Liver (tissue), 9 donors: ENCODE data around the gene PPFIBP2. TPM values are rescaled to one million over a fixed set of nuclear protein-coding genes. Genes with fewer than 3 reads are reported as not detected.

ENCODE experiments used
- DNase-seq: peaks from one replicate; pipeline ENCODE4 v3.0.0-alpha.2; 2017; ENCODE audit warnings: low spot score
- H3K27ac ChIP-seq, 2 donors: one replicate each; pipeline ENCODE4 v1.7.0; 2013; ENCODE audit warnings: inconsistent platforms in 2 of 2, low read length in 2 of 2, control low read depth in 1 of 2, low read depth in 1 of 2, mild to moderate bottlenecking in 1 of 2
- H3K27me3 ChIP-seq, 4 donors: one replicate each; pipeline versions ENCODE4 v1.6.1 to v1.7.0; 2013; ENCODE audit warnings: low read length in 3 of 4, inconsistent platforms in 1 of 4, mild to moderate bottlenecking in 1 of 4, moderate library complexity in 1 of 4; ENCODE audit not compliant: control insufficient read depth in 4 of 4, insufficient read depth in 4 of 4
- H3K36me3 ChIP-seq, 4 donors: one replicate each; pipeline versions ENCODE4 v1.6.1 to v1.7.0; 2013; ENCODE audit warnings: low read length in 3 of 4, mild to moderate bottlenecking in 3 of 4, low read depth in 1 of 4, moderate library complexity in 1 of 4; ENCODE audit not compliant: control insufficient read depth in 4 of 4, insufficient read depth in 3 of 4
- H3K4me1 ChIP-seq, 4 donors: one replicate each; pipeline versions ENCODE4 v1.6.1 to v1.7.0; 2013; ENCODE audit warnings: low read length in 3 of 4, mild to moderate bottlenecking in 3 of 4, moderate library complexity in 1 of 4; ENCODE audit not compliant: control insufficient read depth in 4 of 4, insufficient read depth in 4 of 4
- H3K4me3 ChIP-seq, 3 donors: one replicate each; pipeline versions ENCODE4 v1.6.1 to v1.7.0; 2013; ENCODE audit warnings: low read length in 3 of 3, control low read depth in 1 of 3, low read depth in 1 of 3, mild to moderate bottlenecking in 1 of 3
- H3K9ac ChIP-seq, 2 donors: one replicate each; pipeline ENCODE4 v1.7.0; 2013; ENCODE audit warnings: low read length in 2 of 2, mild to moderate bottlenecking in 2 of 2, moderate library complexity in 2 of 2, control low read depth in 1 of 2, low read depth in 1 of 2
- H3K9me3 ChIP-seq, 4 donors: one replicate each; pipeline versions ENCODE4 v1.6.1 to v1.7.0; 2013; ENCODE audit warnings: low read length in 3 of 4; ENCODE audit not compliant: control insufficient read depth in 4 of 4
- ATF3 ChIP-seq: IDR thresholded peaks from 2 replicates; pipeline ENCODE4 v1.6.1; 2016; ENCODE audit warnings: antibody characterized with exemption
- CTCF ChIP-seq: fragments of 150-350 bp; IDR thresholded peaks from 2 replicates; pipeline ENCODE4 v1.5.1; 2017; ENCODE audit warnings: improper control_type of control experiment, low read depth, low read length; ENCODE audit not compliant: missing input control
- EGR1 ChIP-seq, 2 donors: IDR thresholded peaks; 2 replicates each; pipeline ENCODE4 v1.6.1; 2016 to 2018; ENCODE audit warnings: antibody characterized with exemption in 2 of 2, low read depth in 2 of 2
- FOXA1 ChIP-seq: IDR thresholded peaks from 2 replicates; pipeline ENCODE4 v1.6.1; 2016; ENCODE audit warnings: antibody characterized with exemption
- FOXA2 ChIP-seq: IDR thresholded peaks from 2 replicates; pipeline ENCODE4 v1.6.1; 2016; ENCODE audit warnings: antibody characterized with exemption
- HNF4G ChIP-seq: IDR thresholded peaks from 2 replicates; pipeline ENCODE4 v1.6.1; 2016; ENCODE audit warnings: antibody characterized with exemption
- JUND ChIP-seq, 2 donors: IDR thresholded peaks; 2 replicates each; pipeline ENCODE4 v1.6.1; 2016; ENCODE audit warnings: antibody characterized with exemption in 2 of 2
- MAX ChIP-seq: IDR thresholded peaks from 2 replicates; pipeline ENCODE4 v1.6.1; 2016; ENCODE audit warnings: antibody characterized with exemption
- RAD21 ChIP-seq, 2 donors: IDR thresholded peaks; 2 replicates each; pipeline ENCODE4 v1.6.1; 2016; ENCODE audit warnings: antibody characterized with exemption in 2 of 2, mild to moderate bottlenecking in 2 of 2
- SP1 ChIP-seq: IDR thresholded peaks from 2 replicates; pipeline ENCODE4 v1.6.1; 2018; ENCODE audit warnings: antibody characterized with exemption, mild to moderate bottlenecking
- ZBTB33 ChIP-seq: IDR thresholded peaks from 2 replicates; pipeline ENCODE4 v1.6.1; 2016; ENCODE audit warnings: antibody characterized with exemption
- WGBS: extraction: QIAGEN DNeasy Blood & Tissue Kit; methylation state at CpG from one replicate; pipeline ENCODE4 v1.1.7; 2013; 5-methylcytosine and 5-hydroxymethylcytosine counted together
- polyA plus RNA-seq, 2 donors: library from polyadenylated mRNA; stranded (reverse) in 1 of 2; unstranded in 1 of 2; fragments of 200-250 nt in 1 of 2; fragments of >200 nt in 1 of 2; fragmentation: Nextera tagmentation in 1 of 2; extraction: Ambion mirVana in 1 of 2; gene quantifications; one replicate each; pipeline versions ENCODE4 v1.2.1 to v1.2.3, GENCODE V29; 2013 to 2015
- total RNA-seq, 2 donors: library from RNA; depleted of rRNA; stranded (reverse); fragments of >200 nt; gene quantifications; one replicate each; pipeline ENCODE4 v1.2.3, GENCODE V29; 2014
- TF ChIP-seq, protein P1 (sequence below): IDR thresholded peaks from 2 replicates; pipeline ENCODE4 v1.6.1; 2016; ENCODE audit warnings: antibody characterized with exemption, mild to moderate bottlenecking
- donor health status: healthy.
- donor health status: healthy.
- donor health status: healthy.
- donor health status: healthy.
- donor health status: healthy.

Gene PPFIBP2
- total and polyA plus RNA-seq, 4 donors, result 19.6 to 80.0 (median 23.2) TPM

GRCh38 chr11:7543302-7543701 is 29.5 kb downstream of the PPFIBP2 start:
- no peak for DNase-seq
- WGBS, result 95% methylated on average over 1 of the region's 1 CpG

DNA sequence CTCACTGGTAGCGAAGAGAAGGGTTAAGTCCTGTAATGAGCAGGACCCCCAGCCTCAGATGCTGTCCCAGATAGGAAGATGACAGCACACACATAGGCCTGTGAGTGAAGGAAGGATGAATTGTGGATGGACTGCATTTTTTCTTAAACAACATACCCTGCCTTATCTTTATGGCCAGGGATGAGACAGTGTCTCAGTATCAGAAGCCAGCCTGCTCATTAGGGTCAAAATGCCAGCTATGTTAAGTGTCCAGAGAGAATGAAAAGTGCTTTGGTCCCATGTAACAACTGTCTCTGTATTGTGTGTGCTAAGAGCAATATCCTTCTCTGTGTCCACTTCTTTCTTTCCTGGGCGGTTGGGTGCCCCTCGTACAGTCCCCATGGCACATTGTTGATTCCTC is 30.2 kb downstream of the PPFIBP2 start:
- Histone ChIP-seq H3K9me3 (no peaks in the 10 kb centered on the region), H3K4me1 (peaks cover 0 to 4% (median 0%) of the 10 kb centered on the region in 4 donors), H3K27ac (no peak overlapping the region), H3K27me3 (no peaks in the 10 kb centered on the region), H3K9ac (no peak overlapping the region), H3K4me3 (no peak overlapping the region), H3K36me3 (peaks cover 0 to 4% (median 0%) of the 10 kb centered on the region in 4 donors)
- no peak for DNase-seq
- TF ChIP-seq MAX, result no peak
- no peak for TF ChIP-seq HNF4G
- WGBS, result 96% methylated on average over 3 of the region's 3 CpGs

More at GRCh38 chr11:7543302-7543701, 29.5 kb downstream of the PPFIBP2 start:
- H3K9me3 ChIP-seq, result no peaks in the 10 kb centered on the region
- H3K27ac ChIP-seq, result no peak overlapping the region
- H3K27me3 ChIP-seq, result no peaks in the 10 kb centered on the region
- TF ChIP-seq FOXA2, result no peak
- TF ChIP-seq RAD21 (IDR thresholded peaks at IDR 0.05), result no peak
- TF ChIP-seq, protein P1, sequence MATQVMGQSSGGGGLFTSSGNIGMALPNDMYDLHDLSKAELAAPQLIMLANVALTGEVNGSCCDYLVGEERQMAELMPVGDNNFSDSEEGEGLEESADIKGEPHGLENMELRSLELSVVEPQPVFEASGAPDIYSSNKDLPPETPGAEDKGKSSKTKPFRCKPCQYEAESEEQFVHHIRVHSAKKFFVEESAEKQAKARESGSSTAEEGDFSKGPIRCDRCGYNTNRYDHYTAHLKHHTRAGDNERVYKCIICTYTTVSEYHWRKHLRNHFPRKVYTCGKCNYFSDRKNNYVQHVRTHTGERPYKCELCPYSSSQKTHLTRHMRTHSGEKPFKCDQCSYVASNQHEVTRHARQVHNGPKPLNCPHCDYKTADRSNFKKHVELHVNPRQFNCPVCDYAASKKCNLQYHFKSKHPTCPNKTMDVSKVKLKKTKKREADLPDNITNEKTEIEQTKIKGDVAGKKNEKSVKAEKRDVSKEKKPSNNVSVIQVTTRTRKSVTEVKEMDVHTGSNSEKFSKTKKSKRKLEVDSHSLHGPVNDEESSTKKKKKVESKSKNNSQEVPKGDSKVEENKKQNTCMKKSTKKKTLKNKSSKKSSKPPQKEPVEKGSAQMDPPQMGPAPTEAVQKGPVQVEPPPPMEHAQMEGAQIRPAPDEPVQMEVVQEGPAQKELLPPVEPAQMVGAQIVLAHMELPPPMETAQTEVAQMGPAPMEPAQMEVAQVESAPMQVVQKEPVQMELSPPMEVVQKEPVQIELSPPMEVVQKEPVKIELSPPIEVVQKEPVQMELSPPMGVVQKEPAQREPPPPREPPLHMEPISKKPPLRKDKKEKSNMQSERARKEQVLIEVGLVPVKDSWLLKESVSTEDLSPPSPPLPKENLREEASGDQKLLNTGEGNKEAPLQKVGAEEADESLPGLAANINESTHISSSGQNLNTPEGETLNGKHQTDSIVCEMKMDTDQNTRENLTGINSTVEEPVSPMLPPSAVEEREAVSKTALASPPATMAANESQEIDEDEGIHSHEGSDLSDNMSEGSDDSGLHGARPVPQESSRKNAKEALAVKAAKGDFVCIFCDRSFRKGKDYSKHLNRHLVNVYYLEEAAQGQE, result no peak
- no peak for TF ChIP-seq ZBTB33
- no peak for TF ChIP-seq HNF4G
- no peak for TF ChIP-seq SP1
- no peak for TF ChIP-seq CTCF
- TF ChIP-seq JUND (IDR thresholded peaks at IDR 0.05), result no peak
- TF ChIP-seq FOXA1, result no peak
- H3K4me1 ChIP-seq, result peaks cover 0 to under 1% (median 0%) of the 10 kb centered on the region in 4 donors
- H3K9ac ChIP-seq, result no peak overlapping the region
- no peak overlapping the region for H3K4me3 ChIP-seq
- H3K36me3 ChIP-seq, result peaks cover 0 to 4% (median 0%) of the 10 kb centered on the region in 4 donors

DNA sequence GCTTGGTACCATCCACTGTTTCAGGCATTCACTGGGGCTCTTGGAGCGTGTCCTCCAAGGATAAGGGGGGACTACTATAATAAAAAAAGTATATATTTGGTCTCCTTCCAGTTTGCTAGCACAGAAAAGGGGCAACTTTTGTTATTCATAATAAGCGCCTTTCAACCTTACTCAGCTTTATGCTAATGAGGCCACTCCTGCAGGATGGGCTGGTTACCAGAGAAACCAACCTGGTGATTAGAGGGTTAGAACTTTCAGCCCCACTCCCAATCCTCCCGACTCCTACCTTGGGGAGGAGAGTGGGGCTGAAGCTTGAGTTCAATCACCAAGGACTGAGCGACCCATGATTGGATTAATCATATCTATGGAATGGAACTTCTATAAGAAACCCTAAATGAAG is 31.8 kb downstream of the PPFIBP2 start:
- 92% methylated on average over 4 of the region's 4 CpGs for WGBS
- TF ChIP-seq, protein P1, result no peak
- TF ChIP-seq EGR1 (IDR thresholded peaks at IDR 0.05; ENCODE audit: low read depth in 2 of 2) (no peak), ZBTB33 (no peak), FOXA2 (no peak), ATF3 (no peak), FOXA1 (no peak), JUND (IDR thresholded peaks at IDR 0.05) (no peak), HNF4G (no peak), RAD21 (IDR thresholded peaks at IDR 0.05) (no peak)

More for the DNA sequence above, 31.8 kb downstream of the PPFIBP2 start:
- Histone ChIP-seq H3K9me3 (no peaks in the 10 kb centered on the region), H3K27ac (no peak overlapping the region), H3K4me3 (no peak overlapping the region), H3K4me1 (peaks cover 0 to 4% (median 0%) of the 10 kb centered on the region in 4 donors), H3K27me3 (no peaks in the 10 kb centered on the region), H3K36me3 (peaks cover 0 to 5% (median 3%) of the 10 kb centered on the region in 4 donors), H3K9ac (no peak overlapping the region)
- DNase-seq, result no peak
